Stimulated activated CD8-positive, alpha-beta memory T cell treated with anti-CD3 and anti-CD28 coated beads, Interleukin-7, amount 100 ng/mL, for 48 hours (primary cell): ENCODE data around the gene ATXN1.
"Not testable (repeated sequence)": the region's sequence is repeated elsewhere in the genome, so short reads cannot be mapped to it uniquely, and the experiment has no call there.

ENCODE experiments used
- DNase-seq, 2 donors: peaks; one replicate each; pipeline ENCODE4 v3.0.0-alpha.2; 2020; ENCODE audit warnings: low read depth in 1 of 2; ENCODE audit errors: extremely low read depth in 1 of 2

The ATXN1 gene

GRCh38 chr6:16656451-16656850 is 104.8 kb downstream of the ATXN1 start:
- DNase-seq = no peak

DNA sequence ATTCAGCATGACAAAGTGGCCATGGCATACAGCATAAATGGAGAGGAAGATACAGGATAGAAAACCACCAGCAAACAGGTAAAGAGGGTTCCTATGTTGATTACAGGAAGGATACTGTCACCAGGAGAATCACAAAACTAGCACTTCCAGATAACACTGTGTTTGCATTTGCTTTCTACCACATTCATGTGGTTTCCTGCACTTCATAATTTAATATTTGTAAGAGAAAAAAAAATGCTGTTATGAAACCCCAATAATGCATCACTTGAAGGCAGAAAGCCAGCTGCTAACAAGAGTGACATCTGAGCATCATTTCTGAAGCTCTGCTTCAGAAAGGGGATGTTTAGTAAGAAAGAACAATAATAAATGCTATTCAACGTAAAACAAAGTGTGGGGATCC is 106.6 kb downstream of the ATXN1 start:
- DNase-seq = no peak

GRCh38 chr6:16653226-16653625 is 108.0 kb downstream of the ATXN1 start:
- no peak for DNase-seq

DNA sequence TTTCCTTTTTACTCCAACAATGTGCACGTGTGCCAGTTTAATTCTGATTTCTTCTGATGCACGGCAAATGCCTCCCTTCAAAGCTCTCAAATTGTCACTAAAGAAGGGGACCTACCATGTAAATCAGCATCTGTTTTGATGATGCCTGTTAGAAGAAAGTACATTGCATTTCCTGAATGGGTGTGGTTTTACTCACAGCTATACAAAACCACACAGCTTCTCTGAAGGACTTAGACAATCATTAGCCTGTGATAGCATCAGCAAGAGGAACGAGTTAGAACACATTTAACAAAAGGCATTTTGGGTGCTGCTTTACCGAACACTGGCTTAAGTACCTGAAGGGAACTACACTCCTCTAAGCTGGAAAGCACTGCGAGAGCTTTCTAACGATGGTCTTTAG is 109.4 kb downstream of the ATXN1 start:
- DNase-seq = no peak

DNA sequence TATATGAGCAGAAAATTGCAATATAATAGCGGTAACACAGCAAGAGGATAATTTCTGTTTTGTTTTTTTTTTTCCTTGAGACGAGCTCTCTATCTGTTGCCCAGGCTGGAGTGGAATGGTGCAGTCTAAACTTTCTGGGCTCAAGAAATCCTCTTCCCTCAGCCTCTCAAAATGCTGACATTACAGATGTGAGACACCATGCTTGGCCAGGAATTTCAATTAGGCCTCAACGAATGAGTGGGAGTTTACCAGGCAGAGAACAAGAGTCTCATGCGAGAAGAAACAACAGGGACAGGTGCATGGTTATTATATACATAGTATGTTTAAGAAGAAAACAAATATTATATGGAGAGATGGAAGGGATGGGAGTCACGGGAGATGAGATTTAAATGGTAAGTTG is 111.4 kb downstream of the ATXN1 start:
- DNase-seq = no peak

GRCh38 chr6:16649241-16649640 is 112.0 kb downstream of the ATXN1 start:
- no peak for DNase-seq

GRCh38 chr6:16648003-16648402 is 113.3 kb downstream of the ATXN1 start:
- DNase-seq = no peak

DNA sequence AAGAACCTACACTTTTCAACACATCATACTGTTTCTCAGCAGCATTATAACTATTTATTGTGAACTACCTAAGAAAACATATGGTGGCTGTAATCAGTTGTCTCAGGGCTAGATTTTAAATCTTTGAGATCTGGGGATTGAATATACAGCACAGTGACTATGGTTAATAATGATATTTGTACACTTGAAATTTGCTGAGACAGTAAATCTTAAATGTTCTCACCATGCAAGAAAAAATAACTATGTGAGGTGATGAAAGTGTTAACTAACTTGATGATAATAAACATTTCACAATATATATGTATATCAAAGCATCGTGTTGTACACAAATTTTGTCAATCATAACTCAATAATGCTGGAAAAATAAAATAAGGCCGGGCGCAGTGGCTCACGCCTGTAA is 113.8 kb downstream of the ATXN1 start:
- DNase-seq = no peak

DNA sequence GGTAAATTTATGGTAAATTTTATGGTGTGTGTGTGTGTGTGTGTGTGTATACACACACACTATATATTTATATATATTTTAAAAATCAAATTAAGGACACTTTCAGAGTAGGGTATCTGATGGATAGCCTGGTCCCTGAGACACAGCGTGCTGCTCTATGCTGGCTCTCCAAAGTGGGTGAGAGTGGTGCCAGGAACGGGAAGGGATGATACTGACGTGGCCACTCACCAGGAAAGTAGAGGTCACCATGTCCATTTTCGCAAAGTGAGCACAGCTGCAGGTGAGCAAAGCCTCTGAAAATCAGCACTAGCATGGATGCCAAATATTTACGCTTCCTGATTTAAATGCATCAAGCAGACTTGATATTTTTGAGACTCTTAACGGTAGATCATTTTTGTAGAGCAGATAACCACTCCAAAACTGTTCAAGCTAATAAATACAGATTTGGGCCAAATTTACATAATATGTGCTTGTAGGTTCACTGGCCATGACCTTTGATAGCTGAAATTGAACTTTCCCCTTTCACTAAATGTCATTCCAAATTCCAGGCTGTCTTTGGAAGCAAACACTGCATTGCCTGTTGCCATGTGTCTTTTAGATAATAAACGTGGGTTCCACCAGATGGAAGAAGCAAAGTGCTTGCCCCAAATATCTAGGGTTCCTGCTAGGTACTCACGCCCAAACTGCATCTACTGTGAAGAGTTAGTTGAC is 116.6 kb downstream of the ATXN1 start:
- no peak for DNase-seq

DNA sequence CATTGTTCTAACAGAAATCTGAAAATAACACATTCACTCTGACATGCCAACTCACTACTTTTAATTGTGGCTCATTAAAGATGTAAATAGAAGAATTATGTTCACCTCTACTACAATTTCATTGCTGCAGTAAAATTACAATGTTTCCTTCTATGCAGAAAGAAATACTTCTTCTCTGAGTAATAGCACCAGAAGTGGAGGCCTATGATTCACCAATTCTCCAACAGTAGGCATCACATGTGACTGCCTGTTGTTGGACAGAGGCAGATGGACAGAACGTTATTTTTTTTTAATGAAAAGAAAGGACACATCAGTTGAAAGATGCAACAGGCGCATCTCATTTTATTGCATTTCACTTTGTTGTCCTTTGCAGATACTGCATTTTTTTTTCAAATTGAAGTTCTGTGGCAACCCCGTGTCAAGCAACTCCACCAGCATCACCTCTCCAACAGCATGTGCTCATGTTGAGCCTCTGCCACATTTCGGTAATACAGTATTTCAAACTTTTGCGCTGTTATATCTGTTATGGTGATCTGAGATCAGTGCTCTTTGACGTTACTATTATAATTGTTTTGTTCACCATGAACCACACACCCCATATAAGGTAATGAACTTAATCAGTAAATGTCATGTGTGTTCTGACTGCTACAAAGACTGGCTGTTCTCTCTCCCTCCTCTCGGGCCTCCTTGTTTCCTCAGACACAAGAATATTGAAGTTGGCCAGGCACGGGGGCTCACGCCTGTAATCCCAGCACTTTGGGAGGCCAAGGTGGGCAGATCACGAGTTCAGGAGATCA is 121.4 kb downstream of the ATXN1 start:
- DNase-seq = no peak

DNA sequence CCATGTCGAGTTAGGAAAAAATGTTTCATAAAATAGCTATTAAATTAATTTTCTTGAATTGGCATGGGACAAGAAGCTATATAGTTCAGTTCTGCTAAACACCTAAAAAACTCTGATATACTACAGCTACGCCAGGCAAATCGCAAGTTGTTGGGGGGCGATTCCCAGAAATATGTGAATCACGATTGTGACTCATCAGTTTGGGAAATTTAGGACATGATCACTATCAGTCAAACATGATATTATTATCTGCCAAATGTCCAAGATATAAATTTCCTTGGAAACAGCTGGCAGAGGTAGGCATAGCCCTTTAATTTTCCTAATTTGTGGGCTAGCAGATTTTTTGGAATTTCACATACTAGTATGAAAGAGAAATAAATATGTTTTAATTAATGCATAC is 123.6 kb downstream of the ATXN1 start:
- no peak for DNase-seq

GRCh38 chr6:16635810-16636602 is 125.3 kb downstream of the ATXN1 start:
- no peak for DNase-seq

- no peak for DNase-seq
Measured at GRCh38 chr6:16635291-16635809, 125.9 kb downstream of the ATXN1 start.

- DNase-seq = no peak
Measured at GRCh38 chr6:16634855-16635254, 126.4 kb downstream of the ATXN1 start.

DNA sequence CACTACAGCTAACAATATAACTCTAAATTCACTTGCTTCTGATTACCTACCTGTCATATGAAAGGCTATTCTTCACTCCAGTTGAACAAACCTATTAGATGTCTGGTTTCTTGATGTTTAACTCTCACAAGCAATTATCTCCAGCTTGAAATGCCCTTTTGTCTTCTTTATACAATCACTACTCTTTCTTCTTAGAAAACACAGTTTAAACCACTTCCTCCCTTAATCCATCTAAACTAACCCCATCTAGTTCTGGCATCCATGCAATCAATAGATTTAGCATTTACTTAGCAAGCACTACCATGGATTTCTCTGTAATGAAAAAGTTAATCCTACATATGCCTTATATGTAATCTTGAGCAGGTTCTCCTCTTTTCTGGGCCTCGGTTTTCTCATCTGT is 127.3 kb downstream of the ATXN1 start:
- DNase-seq = no peak

GRCh38 chr6:16633465-16633864 is 127.8 kb downstream of the ATXN1 start:
- DNase-seq = no peak

GRCh38 chr6:16632101-16632500 is 129.2 kb downstream of the ATXN1 start:
- no peak for DNase-seq

GRCh38 chr6:16630026-16630643 is 131.1 kb downstream of the ATXN1 start:
- DNase-seq = no peak

DNA sequence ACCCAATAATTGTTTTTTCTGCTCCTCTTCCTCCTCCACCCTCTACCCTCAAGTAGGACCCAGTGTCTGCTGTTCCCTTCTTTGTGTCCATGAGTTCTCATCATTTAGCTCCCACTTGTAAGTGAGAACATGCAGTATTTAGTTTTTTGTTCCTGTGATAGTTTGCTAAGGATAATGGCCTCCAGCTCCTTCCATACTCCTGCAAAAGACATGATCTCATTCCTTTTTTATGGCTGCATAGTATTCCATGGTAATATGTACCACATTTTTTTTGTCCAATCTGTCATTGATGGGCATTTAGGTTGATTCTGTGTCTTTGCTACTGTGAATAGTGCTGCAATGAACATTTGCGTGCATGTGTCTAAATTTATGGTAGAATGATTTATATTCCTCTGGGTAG is 132.7 kb downstream of the ATXN1 start:
- not testable (repeated sequence) for DNase-seq

- DNase-seq = no peak
Measured at GRCh38 chr6:16626650-16627049, 134.6 kb downstream of the ATXN1 start.
